ENCODE results near the gene GLYAT.

GLYAT gene, protein sequence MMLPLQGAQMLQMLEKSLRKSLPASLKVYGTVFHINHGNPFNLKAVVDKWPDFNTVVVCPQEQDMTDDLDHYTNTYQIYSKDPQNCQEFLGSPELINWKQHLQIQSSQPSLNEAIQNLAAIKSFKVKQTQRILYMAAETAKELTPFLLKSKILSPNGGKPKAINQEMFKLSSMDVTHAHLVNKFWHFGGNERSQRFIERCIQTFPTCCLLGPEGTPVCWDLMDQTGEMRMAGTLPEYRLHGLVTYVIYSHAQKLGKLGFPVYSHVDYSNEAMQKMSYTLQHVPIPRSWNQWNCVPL

GRCh38 chr11:58731819-58732218, at the start of gene GLYAT:
GLYAT (minus strand) TSS chr11:58731943; CDS start chr11:58724496, 7,447 bp downstream.
- no peak for DNase-seq

- DNase-seq = no peak
These were observed 49.6 kb upstream of the GLYAT start for GRCh38 chr11:58781345-58781744.

GRCh38 chr11:58780578-58780977, 48.8 kb upstream of the GLYAT start:
- no peak for DNase-seq

DNA sequence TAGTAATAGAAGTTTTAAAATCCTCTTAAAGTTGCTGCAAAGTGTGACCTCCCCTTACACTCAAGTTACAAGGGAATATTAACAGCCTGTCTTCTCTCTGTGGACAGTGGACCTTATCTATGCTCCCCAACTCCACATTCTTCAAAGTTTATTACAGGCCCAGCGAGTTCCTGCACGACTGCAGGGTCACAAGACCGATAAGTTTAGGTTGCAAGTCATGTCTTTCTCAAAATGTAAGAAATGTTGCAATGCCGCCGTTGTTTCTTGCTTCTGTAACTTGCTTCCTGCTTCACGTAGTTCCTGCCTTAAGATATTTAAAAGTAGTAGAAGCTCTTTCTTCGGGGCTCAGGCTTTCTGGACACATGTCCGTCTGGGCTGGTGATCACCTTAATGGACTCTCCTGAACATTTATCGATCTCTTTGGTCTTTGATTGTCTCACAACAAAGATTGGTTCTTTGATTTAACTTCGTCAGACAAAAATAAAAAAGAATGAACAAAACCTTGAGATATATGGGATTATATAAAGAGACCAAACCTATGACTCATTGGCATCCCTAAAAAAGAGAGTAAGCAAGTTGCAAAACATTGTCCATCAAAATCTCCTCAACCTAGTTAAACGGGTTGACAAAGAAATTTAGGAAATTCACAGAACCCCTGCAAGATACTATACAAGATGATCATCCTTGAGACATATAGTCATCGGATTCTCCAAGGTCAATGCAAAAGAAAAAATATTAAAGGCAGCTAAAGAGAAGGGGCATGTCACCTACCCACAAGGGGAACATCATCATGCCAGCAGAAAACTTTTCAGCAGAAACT, 45.4 kb upstream of the GLYAT start:
- no peak for DNase-seq

DNA sequence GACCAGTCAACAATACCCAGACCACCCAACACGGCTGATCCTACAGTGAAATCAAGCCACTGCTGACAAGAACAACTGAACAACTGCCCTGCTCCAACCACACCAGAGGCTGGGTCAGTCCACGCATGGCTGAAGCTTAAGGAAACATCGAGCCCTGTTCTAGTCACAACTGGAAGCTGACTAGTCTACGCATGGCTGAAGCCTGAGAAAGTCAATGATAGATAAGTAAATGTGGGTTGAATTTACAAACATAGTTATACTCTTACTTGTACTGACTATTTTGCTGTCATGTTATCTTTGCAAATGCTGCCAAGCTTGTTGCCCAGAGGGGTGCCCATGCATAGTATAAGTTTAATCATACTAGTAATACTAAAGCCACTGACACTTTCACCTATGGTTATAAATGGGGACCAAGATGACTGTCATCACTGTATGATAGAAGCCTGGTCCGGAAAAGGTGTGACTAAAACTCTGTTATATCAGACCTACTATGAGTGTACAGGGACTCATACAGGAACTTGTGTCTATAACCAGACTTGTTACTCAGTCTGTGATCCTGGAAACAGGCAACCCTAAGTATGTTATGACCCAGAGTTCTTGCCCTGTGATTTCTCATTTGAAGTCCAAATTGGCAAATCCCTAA, 43.4 kb upstream of the GLYAT start:
- DNase-seq = no peak

- no peak for DNase-seq
These were observed 42.4 kb upstream of the GLYAT start for GRCh38 chr11:58774164-58774593.

DNA sequence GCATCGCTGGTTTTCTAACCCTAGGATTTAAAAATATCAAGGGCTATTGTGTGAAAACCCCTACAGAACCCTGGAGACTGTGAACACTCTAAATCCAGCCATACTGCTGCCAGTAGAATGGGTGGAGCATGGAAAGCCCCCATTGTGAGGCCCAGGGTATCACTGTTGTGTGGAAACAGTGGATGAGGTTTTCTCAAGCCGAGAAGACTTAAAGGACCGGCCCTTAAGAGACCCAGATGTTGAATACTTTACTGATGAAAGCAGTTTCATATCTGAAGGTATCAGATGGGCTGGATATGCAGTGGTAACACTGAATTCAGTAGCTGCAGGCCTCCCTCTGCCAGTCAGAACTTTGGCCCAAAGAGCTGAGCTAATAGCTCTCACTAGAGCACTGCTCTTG, 41.6 kb upstream of the GLYAT start:
- no peak for DNase-seq

GRCh38 chr11:58772329-58773285, 40.9 kb upstream of the GLYAT start:
- no peak for DNase-seq

GRCh38 chr11:58771458-58771855, 39.7 kb upstream of the GLYAT start:
- no peak for DNase-seq

GRCh38 chr11:58770627-58771457, 39.1 kb upstream of the GLYAT start:
- peak; percentile 19 for DNase-seq

DNA sequence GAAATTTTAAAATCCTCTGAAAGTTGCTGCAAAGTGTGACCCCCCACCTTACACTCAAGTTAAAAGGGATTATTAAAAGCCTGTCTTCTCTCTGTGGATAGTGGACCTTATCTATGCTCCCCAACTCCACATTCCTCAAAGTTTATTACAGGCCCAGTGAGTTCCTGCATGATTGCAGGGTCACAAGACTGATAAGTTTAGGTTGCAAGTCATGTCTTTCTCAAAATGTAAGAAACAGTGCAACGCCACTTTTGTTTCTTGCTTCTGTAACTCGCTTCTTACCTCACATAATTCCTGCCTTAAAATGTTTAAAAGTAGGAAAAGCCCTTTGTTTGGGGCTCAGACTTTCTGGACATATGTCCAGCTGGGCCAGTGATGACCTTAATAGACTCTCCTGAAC, 38.4 kb upstream of the GLYAT start:
- DNase-seq = no peak

DNA sequence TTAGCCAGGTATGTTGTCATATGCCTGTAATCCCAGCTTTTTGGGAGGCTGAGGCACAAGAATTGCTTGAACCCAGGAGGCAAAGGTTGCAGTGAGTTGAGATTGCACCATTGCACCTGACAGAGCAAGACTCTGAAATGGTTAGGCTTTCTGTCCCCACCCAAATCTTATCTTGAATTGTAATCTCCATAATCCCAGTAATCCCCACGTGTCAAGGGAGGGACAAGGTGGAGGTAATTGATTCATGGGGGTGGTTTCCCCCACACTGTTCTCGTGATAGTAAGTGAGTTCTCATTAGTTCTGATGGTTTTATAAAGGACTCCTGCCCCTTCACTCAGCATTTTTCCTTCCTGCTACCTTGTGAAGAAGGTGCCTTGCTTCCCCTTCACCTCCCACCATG, 37.6 kb upstream of the GLYAT start:
- no peak for DNase-seq

GRCh38 chr11:58768137-58768536, 36.4 kb upstream of the GLYAT start:
- DNase-seq = no peak

DNA sequence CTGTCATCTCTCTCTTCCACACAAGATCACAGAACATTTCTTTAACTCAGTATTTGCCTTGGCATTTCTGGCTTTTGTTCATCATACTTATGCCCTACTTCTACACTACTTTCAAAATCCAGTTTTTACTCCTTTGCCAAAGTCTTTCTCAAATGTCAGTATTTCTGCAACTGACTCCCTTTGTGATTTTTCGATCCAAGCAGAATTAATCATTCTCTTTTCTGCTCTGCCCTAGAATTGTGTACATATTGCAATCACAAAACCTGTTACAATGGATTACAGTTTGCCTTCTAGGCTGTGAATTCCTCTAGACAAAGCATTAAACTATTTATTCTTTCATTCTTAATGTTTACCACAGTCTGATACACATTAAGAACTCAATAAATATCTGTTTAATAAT, 33.3 kb upstream of the GLYAT start:
- no peak for DNase-seq

GRCh38 chr11:58763120-58763490, 31.4 kb upstream of the GLYAT start:
- DNase-seq = no peak

DNA sequence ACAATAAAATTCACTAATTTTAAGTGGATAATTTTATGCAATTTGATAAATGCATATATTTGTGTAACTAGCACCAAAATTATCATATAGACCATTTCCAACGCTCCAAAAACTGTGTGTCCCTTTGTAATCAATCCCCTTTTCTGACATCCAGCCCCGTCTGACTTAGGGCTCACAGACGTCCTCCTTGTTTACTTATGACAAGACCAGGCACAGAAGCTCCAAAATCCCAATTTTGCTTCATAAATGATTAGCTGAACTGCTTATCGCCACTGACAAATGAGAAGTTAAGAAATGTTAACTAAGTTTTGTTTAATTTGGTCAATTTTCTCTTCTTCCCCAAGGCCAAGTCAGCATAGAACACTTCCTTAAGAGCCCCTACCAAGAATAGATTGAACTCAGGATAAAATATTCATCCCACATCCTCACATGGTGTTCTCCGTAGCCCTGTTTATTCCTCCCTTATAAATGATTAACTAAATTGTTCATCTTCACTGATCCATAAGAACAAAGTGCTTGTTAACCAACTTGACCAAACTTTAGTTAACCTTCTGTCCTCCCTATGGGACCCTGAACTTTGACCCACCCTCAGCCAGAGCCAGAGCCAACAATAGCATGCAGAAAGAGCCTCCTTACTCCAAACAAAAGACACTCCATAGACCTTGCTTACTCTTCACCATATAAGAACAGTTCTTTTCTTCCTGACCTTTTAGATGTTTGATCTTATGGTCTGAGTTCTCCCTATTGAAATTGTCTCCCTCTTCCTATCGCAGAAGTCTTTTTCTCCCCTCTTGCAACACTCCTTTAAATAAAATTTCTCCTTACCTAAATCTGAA, 30.8 kb upstream of the GLYAT start:
- no peak for DNase-seq

DNA sequence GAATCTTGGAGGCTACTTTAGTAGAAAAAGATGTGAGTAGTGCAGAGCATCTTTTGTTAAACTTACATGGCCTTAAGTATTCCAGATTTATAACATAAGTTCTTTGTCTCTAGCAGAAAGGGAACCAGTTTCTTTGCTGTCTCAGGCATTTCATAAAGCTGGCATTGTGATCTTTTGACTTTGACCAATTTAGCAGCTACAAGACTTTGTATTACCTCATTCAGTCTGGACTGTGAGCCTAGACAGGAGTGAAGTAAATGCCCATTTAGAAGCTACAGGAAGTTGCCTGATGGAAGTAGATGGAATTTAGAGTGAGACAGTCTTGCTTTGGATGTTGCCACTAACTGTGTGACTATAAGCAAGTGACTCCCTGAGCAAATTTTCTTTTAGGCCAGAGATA, 25.7 kb upstream of the GLYAT start:
- no peak for DNase-seq

DNA sequence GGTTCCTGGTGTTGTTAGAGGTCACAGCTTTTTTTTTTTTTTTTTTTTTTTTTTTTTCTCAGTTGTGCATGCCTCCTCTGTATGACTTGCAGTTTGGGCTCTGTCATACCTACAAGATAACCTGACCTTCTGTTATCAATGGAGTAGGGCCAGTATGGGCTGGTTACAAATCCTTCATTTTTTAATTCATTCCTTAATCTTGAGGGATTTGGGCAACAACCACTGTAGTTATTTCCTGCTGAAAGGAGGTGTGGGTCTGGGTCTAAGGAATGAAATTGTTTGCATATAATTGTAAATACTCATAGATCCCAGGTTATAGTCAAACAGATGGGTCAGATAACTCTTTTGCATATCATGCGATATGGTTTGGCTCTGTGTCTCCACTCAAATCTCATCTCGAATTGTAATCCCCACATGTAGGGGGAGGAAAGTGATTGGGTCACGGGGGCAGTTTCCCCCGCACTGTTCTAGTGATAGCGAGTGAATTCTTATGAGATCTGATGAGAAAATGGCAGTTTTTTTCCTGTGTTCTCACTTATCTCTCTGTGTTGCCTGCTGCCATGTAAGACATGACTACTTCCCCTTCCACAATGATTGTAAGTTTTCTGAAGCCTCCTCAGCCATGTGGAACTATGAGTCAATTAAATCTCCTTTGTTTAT, 14.1 kb upstream of the GLYAT start:
- DNase-seq = no peak

GRCh38 chr11:58744988-58745704, 13.4 kb upstream of the GLYAT start:
- no peak for DNase-seq

Measured in fibroblast of upper back skin (primary cell).